OCI-LY1 (cell line): ENCODE measurements around the gene ARID3A.

Source experiments
- H2AFZ ChIP-seq: fragments of 200-600 bp; sonication (generic), shearing (Covaris generic); 2 replicates; pipeline ENCODE4 v1.6.0; 2014; ENCODE audit warnings: antibody characterized with exemption, mild to moderate bottlenecking, low read length
- H3F3A ChIP-seq: fragments of 200-600 bp; sonication (generic), shearing (Covaris generic); 2 replicates; pipeline ENCODE4 v1.6.0; 2014; ENCODE audit warnings: mild to moderate bottlenecking, antibody characterized with exemption, low read length, moderate library complexity; ENCODE audit not compliant: insufficient read depth
- H3K27ac ChIP-seq: fragments of 200-600 bp; sonication (generic); 2 replicates; pipeline ENCODE4 v1.5.1; 2014; ENCODE audit warnings: low read length, mixed run types, mild to moderate bottlenecking, low read depth; ENCODE audit not compliant: poor library complexity, severe bottlenecking
- H3K27me3 ChIP-seq: fragments of 200-600 bp; sonication (generic); 2 replicates; pipeline ENCODE4 v1.6.0; 2014; ENCODE audit warnings: antibody characterized with exemption, mild to moderate bottlenecking, low read length, moderate library complexity; ENCODE audit not compliant: insufficient read depth
- H3K36me3 ChIP-seq: fragments of 200-600 bp; sonication (generic); 2 replicates; pipeline ENCODE4 v1.6.1; 2014; ENCODE audit warnings: mild to moderate bottlenecking, antibody characterized with exemption, low read length, moderate library complexity, mixed read lengths; ENCODE audit not compliant: insufficient read depth
- H3K4me1 ChIP-seq: fragments of 200-600 bp; sonication (generic); 2 replicates; pipeline ENCODE4 v1.5.1; 2014; ENCODE audit warnings: mild to moderate bottlenecking, low read length, moderate library complexity; ENCODE audit not compliant: insufficient read depth, severe bottlenecking
- H3K4me2 ChIP-seq: fragments of 200-600 bp; sonication (generic), shearing (Covaris generic); 2 replicates; pipeline ENCODE4 v1.6.1; 2014; ENCODE audit warnings: low read length
- H3K4me3 ChIP-seq: fragments of 200-600 bp; sonication (generic); 2 replicates; pipeline ENCODE4 v1.5.1; 2014; ENCODE audit warnings: low read length, low read depth, mild to moderate bottlenecking, mixed read lengths; ENCODE audit not compliant: poor library complexity, severe bottlenecking
- H3K79me2 ChIP-seq: fragments of 200-600 bp; shearing (Covaris generic); 2 replicates; pipeline ENCODE4 v1.6.1; 2016; ENCODE audit warnings: mixed run types, low read length, mixed read lengths; ENCODE audit not compliant: insufficient read depth
- H3K9ac ChIP-seq: fragments of 200-600 bp; sonication (generic), shearing (Covaris generic); 2 replicates; pipeline ENCODE4 v1.6.1; 2014; ENCODE audit warnings: mild to moderate bottlenecking, low read length, mixed read lengths
- H3K9me2 ChIP-seq: fragments of 200-600 bp; sonication (generic), shearing (Covaris generic); 2 replicates; pipeline ENCODE4 v1.6.1; 2014; ENCODE audit warnings: low read depth, mild to moderate bottlenecking, low read length, mixed read lengths
- H3K9me3 ChIP-seq: fragments of 200-600 bp; shearing (Covaris generic); 2 replicates; pipeline ENCODE4 v1.6.1; 2014; ENCODE audit warnings: low read length, mixed read lengths
- H4K20me1 ChIP-seq: fragments of 200-600 bp; sonication (generic), shearing (Covaris generic); 2 replicates; pipeline ENCODE4 v1.6.0; 2016; ENCODE audit warnings: mild to moderate bottlenecking, low read length; ENCODE audit not compliant: insufficient read depth
- EZH2 ChIP-seq: fragments of 200-600 bp; sonication (generic), shearing (Covaris generic); IDR thresholded peaks from 2 replicates; pipeline ENCODE4 v1.8.0; 2017; ENCODE audit warnings: borderline replicate concordance, mixed run types, mild to moderate bottlenecking, antibody characterized with exemption, low read length, moderate library complexity, mixed read lengths
- TF ChIP-seq, protein P1 (sequence below): fragments of 200-600 bp; sonication (generic), shearing (Covaris generic); IDR thresholded peaks from 2 replicates; pipeline ENCODE4 v1.5.1; 2017; ENCODE audit warnings: mild to moderate bottlenecking, antibody characterized with exemption, low read length, moderate library complexity, mixed read lengths

ARID3A gene

DNA sequence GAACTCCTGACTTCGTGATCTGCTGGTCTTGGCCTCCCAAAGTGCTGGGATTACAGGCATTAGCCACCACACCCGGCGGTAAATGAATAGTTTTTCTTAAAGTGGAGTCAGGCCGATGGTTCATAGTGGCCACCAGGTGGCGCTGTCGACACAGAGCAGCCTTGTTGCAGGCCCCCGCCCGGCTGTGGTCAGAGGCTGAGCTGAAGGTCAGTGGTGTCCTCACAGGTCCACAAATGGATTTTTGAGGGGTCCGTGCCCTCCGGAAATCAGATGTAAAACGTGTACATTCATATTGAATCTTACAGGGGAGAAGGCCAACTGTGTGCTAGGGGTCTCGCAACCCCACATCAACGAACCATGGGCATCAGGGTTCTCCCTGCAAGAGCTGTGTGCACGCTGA lies 44.9 kb downstream of the ARID3A start:
- no peaks in the 10 kb centered on the region; the same call in 1 of the 2 replicates for H3K27me3 ChIP-seq
- H3K27ac ChIP-seq, result no peak overlapping the region
- H2AFZ ChIP-seq, result no peak overlapping the region
- TF ChIP-seq, protein P1, sequence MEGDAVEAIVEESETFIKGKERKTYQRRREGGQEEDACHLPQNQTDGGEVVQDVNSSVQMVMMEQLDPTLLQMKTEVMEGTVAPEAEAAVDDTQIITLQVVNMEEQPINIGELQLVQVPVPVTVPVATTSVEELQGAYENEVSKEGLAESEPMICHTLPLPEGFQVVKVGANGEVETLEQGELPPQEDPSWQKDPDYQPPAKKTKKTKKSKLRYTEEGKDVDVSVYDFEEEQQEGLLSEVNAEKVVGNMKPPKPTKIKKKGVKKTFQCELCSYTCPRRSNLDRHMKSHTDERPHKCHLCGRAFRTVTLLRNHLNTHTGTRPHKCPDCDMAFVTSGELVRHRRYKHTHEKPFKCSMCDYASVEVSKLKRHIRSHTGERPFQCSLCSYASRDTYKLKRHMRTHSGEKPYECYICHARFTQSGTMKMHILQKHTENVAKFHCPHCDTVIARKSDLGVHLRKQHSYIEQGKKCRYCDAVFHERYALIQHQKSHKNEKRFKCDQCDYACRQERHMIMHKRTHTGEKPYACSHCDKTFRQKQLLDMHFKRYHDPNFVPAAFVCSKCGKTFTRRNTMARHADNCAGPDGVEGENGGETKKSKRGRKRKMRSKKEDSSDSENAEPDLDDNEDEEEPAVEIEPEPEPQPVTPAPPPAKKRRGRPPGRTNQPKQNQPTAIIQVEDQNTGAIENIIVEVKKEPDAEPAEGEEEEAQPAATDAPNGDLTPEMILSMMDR, result peak; percentile 53
- TF ChIP-seq EZH2, result no peak
- no peak overlapping the region for H3K4me2 ChIP-seq
- no peaks in the 10 kb centered on the region for H3K79me2 ChIP-seq
- no peak overlapping the region for H3K4me3 ChIP-seq
- peaks cover 5% of the 10 kb centered on the region for H3K9me3 ChIP-seq
- no peaks in the 10 kb centered on the region for H3K9me2 ChIP-seq
- peaks cover 4% of the 10 kb centered on the region; the same call in 1 of the 2 replicates for H3K36me3 ChIP-seq
- H3K4me1 ChIP-seq, result no peaks in the 10 kb centered on the region
- H3F3A ChIP-seq, result no peaks in the 10 kb centered on the region
- no peaks in the 10 kb centered on the region for H4K20me1 ChIP-seq
- H3K9ac ChIP-seq, result no peak overlapping the region

- Histone ChIP-seq H3K4me1 (no peaks in the 10 kb centered on the region), H3K4me3 (no peak overlapping the region), H2AFZ (no peak overlapping the region), H4K20me1 (no peaks in the 10 kb centered on the region), H3K79me2 (no peaks in the 10 kb centered on the region), H3K9me2 (no peaks in the 10 kb centered on the region), H3K9me3 (peaks cover 5% of the 10 kb centered on the region), H3K9ac (no peak overlapping the region), H3K27ac (no peak overlapping the region), H3K36me3 (peaks cover 4% of the 10 kb centered on the region; the same call in 1 of the 2 replicates), H3F3A (no peaks in the 10 kb centered on the region), H3K4me2 (no peak overlapping the region), H3K27me3 (no peaks in the 10 kb centered on the region; the same call in 1 of the 2 replicates)
- no peak for TF ChIP-seq EZH2
- TF ChIP-seq, protein P1, result no peak
Measured at GRCh38 chr19:971795-972194, 46.0 kb downstream of the ARID3A start.

DNA sequence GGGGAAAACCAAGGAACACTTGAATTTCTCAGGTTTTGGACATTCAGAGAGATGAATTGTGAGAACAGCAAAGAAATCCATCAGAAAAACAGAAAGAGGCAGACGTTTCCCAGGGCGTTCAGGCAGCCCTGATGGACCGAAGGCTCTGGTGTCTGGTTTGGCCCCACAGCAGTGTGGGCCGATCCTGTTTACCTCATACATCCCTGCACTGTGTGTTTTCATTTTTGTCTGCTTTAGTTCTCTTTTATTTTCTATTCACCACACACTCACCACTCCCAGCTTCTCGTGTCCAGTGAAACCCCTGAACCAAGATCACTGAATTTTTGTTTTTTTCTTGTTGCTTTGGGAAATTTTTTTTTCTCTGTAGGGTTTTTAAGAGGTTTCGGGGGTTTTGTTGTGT lies 46.4 kb downstream of the ARID3A start:
- H2AFZ ChIP-seq, result no peak overlapping the region
- no peak for TF ChIP-seq EZH2
- TF ChIP-seq, protein P1, result no peak
- H3K4me3 ChIP-seq, result no peak overlapping the region
- H3K9me3 ChIP-seq, result peaks cover 5% of the 10 kb centered on the region
- H3K9ac ChIP-seq, result no peak overlapping the region
- H3F3A ChIP-seq, result no peaks in the 10 kb centered on the region
- H3K36me3 ChIP-seq, result peaks cover 4% of the 10 kb centered on the region; the same call in 1 of the 2 replicates
- no peaks in the 10 kb centered on the region for H3K79me2 ChIP-seq
- H3K4me1 ChIP-seq, result no peaks in the 10 kb centered on the region
- no peak overlapping the region for H3K4me2 ChIP-seq
- H3K27me3 ChIP-seq, result no peaks in the 10 kb centered on the region; the same call in 1 of the 2 replicates
- no peak overlapping the region for H3K27ac ChIP-seq
- H3K9me2 ChIP-seq, result no peaks in the 10 kb centered on the region
- H4K20me1 ChIP-seq, result no peaks in the 10 kb centered on the region
